ENCODE data around the gene PLA2G5. TPM values are rescaled to one million over a fixed set of nuclear protein-coding genes. Genes with fewer than 3 reads are reported as not detected.

The PLA2G5 gene
- polyA plus RNA-seq, 3 donors, result not detected

DNA sequence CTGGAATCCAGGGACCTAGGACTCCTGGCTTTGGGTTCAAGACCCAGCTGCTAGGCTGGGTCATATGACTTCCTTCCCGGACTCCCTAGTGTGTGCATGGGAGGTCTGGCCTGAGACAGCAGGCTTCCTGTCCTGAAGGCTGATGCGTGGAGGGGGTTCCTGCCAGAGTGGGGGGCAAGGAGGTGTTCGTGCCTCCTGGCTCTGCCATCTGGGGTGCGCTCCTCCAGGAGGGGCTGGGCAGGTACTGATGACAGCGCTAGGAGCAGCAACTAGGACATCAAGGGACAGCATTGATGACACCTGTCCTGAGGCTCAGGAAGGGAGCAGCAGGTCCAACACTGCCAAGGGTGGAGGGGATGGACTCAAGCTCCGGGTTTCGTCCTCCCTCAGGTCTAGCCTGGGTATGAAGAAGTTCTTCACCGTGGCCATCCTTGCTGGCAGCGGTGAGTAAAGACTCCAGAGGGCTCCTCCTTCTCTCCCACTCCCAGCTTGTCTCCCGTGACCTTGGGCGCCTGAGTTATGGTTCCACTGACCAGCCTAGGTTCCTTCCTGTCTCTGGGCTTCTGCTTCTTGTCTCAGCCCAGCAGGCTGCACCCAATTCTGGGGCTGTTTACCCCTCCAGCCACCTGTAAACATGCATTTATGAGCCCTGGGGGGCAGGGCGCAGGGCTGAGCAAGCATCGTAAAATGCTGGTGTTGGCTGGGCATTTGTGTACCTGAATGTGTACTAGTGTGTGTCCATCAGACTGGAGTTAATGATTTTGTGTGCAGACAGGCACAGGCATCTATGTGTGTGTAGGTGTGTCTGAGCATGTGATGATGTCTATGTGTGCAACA lies 70.0 kb downstream of the PLA2G5 start:
- H3K4me2 ChIP-seq (replicated peaks; ENCODE audit: extremely low read depth, low read length, poor library complexity, severe bottlenecking), result no peak overlapping the region
- no peaks in the 10 kb centered on the region for H4K20me1 ChIP-seq (ENCODE audit: insufficient read depth, low read length)
- H3K4me1 Mint-ChIP-seq, result no peaks in the 10 kb centered on the region
- peaks cover 8 to 27% (median 11%) of the 10 kb centered on the region in 3 donors for H3K27me3 Mint-ChIP-seq (ENCODE audit: low read depth in 3 of 3)
- H3K27ac Mint-ChIP-seq, result peak overlapping the region in 1 of 7 donors; percentile 36
- intact Hi-C loops (cut with micrococcal nuclease), result no loop called here
- no peaks in the 10 kb centered on the region for H3K36me3 ChIP-seq (replicated peaks in 1 of 2; ENCODE audit: control insufficient read depth in 1 of 2, insufficient read depth in 2 of 2, low read length in 2 of 2)
- no peak for DNase-seq
- H2AFZ ChIP-seq (ENCODE audit: insufficient read depth, low read depth, low read length, poor library complexity, severe bottlenecking), result no peak overlapping the region
- H3K27ac ChIP-seq (ENCODE audit: low read depth in 1 of 2, low read length in 2 of 2), result no peak overlapping the region
- H3K4me3 Mint-ChIP-seq, result no peak overlapping the region
- no peaks in the 10 kb centered on the region for H3K79me2 ChIP-seq (ENCODE audit: insufficient read depth, low read length)
- 83% methylated on average over 11 of the region's 13 CpGs for WGBS (ENCODE audit: insufficient coverage)
- peaks cover 0 to 3% (median 0%) of the 10 kb centered on the region in 7 donors for H3K9me3 Mint-ChIP-seq
- no peak overlapping the region for H3K4me3 ChIP-seq (replicated peaks in 1 of 3; ENCODE audit: low read depth in 2 of 3, low read length in 3 of 3)
- H3K4me1 ChIP-seq (ENCODE audit: control insufficient read depth in 1 of 2, insufficient read depth in 2 of 2, low read length in 2 of 2), result no peaks in the 10 kb centered on the region
- no peaks in the 10 kb centered on the region for H3K36me3 Mint-ChIP-seq
- H3K27me3 ChIP-seq (ENCODE audit: control insufficient read depth in 2 of 2, insufficient read depth in 2 of 2, low read length in 2 of 2), result no peaks in the 10 kb centered on the region
- TF ChIP-seq, protein P1, sequence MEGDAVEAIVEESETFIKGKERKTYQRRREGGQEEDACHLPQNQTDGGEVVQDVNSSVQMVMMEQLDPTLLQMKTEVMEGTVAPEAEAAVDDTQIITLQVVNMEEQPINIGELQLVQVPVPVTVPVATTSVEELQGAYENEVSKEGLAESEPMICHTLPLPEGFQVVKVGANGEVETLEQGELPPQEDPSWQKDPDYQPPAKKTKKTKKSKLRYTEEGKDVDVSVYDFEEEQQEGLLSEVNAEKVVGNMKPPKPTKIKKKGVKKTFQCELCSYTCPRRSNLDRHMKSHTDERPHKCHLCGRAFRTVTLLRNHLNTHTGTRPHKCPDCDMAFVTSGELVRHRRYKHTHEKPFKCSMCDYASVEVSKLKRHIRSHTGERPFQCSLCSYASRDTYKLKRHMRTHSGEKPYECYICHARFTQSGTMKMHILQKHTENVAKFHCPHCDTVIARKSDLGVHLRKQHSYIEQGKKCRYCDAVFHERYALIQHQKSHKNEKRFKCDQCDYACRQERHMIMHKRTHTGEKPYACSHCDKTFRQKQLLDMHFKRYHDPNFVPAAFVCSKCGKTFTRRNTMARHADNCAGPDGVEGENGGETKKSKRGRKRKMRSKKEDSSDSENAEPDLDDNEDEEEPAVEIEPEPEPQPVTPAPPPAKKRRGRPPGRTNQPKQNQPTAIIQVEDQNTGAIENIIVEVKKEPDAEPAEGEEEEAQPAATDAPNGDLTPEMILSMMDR (IDR thresholded peaks at IDR 0.05), result no peak
- no peaks in the 10 kb centered on the region for H3K9me3 ChIP-seq (replicated peaks in 1 of 2; ENCODE audit: control insufficient read depth in 1 of 2, insufficient read depth in 1 of 2, low read length in 2 of 2)
- no peak overlapping the region for H3K9ac ChIP-seq (ENCODE audit: insufficient read depth, low read length, poor library complexity, severe bottlenecking)

DNA sequence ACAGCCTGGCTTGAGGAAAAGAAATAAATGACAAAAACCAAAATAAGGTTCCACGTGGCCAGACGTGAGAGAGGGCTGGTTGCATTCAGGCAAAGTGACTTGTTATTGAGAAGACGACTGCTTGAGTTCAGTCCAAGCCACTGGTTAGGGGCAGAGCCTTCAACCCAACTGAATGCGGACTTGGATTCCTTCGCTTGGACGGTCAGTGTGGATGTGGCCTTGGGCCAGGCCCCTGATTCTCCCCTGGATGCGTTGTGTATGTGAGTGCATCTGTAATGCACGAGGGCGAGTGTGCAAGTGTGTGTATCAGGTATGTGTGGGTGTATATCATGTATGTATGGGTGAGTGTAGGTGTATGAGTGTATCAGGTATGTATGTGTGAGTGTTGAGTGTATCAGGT lies 71.0 kb downstream of the PLA2G5 start:
- no peak overlapping the region for H3K27ac ChIP-seq (ENCODE audit: low read depth in 1 of 2, low read length in 2 of 2)
- H3K9ac ChIP-seq (ENCODE audit: insufficient read depth, low read length, poor library complexity, severe bottlenecking), result no peak overlapping the region
- Mint-ChIP-seq H3K4me1 (no peaks in the 10 kb centered on the region), H3K4me3 (no peak overlapping the region), H3K27me3 (ENCODE audit: low read depth in 3 of 3) (peaks cover 2 to 19% (median 5%) of the 10 kb centered on the region in 3 donors), H3K36me3 (no peaks in the 10 kb centered on the region), H3K27ac (peak overlapping the region in 1 of 7 donors; percentile 3), H3K9me3 (peaks cover 0 to 2% (median 0%) of the 10 kb centered on the region in 7 donors)
- no peaks in the 10 kb centered on the region for H4K20me1 ChIP-seq (ENCODE audit: insufficient read depth, low read length)
- no peak for DNase-seq
- intact Hi-C loops (cut with micrococcal nuclease), result no loop called here
- H3K27me3 ChIP-seq (ENCODE audit: control insufficient read depth in 2 of 2, insufficient read depth in 2 of 2, low read length in 2 of 2), result no peaks in the 10 kb centered on the region
- H3K4me2 ChIP-seq (replicated peaks; ENCODE audit: extremely low read depth, low read length, poor library complexity, severe bottlenecking), result no peak overlapping the region
- WGBS (ENCODE audit: insufficient coverage), result 97% methylated on average over 9 of the region's 9 CpGs
- H3K9me3 ChIP-seq (replicated peaks in 1 of 2; ENCODE audit: control insufficient read depth in 1 of 2, insufficient read depth in 1 of 2, low read length in 2 of 2), result no peaks in the 10 kb centered on the region
- H3K4me3 ChIP-seq (replicated peaks in 1 of 3; ENCODE audit: low read depth in 2 of 3, low read length in 3 of 3), result no peak overlapping the region
- H3K79me2 ChIP-seq (ENCODE audit: insufficient read depth, low read length), result no peaks in the 10 kb centered on the region
- TF ChIP-seq, protein P1 (IDR thresholded peaks at IDR 0.05), result no peak
- H3K4me1 ChIP-seq (ENCODE audit: control insufficient read depth in 1 of 2, insufficient read depth in 2 of 2, low read length in 2 of 2), result no peaks in the 10 kb centered on the region
- no peaks in the 10 kb centered on the region for H3K36me3 ChIP-seq (replicated peaks in 1 of 2; ENCODE audit: control insufficient read depth in 1 of 2, insufficient read depth in 2 of 2, low read length in 2 of 2)
- H2AFZ ChIP-seq (ENCODE audit: insufficient read depth, low read depth, low read length, poor library complexity, severe bottlenecking), result no peak overlapping the region
